GM10266 (cell line): ENCODE results near the gene NRCAM.

Source experiments
- DNase-seq: peaks from one replicate; pipeline ENCODE4 v3.0.0; 2012; ENCODE audit errors: extremely low spot score
- TF ChIP-seq, protein P1 (sequence below): IDR thresholded peaks from 2 replicates; pipeline ENCODE4 v1.5.1; 2012; ENCODE audit warnings: mild to moderate bottlenecking, low read depth; ENCODE audit not compliant: control insufficient read depth, insufficient read depth; ENCODE audit errors: missing control alignments

NRCAM gene

GRCh38 chr7:108488768-108489538 is 32.7 kb upstream of the NRCAM start:
- DNase-seq = no peak

DNA sequence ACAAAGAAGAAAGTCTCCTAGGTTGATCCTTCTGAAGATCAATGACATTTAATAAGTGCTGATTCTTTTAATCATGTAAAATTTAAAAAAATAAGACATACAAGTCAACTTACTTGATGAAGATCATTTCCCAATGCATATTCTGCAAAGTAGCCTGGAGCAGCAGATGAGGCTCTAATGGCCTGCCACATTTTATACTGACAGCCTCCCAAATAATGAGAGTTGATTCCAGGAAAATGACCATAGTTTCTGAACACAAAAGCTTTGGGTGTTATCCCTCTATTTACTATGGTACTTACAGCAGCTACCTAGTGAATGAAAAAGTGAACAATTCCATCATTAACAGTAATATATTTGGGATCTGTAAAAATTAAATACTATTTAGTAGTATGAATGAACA is 31.4 kb upstream of the NRCAM start:
- no peak for DNase-seq
- TF ChIP-seq, protein P1, sequence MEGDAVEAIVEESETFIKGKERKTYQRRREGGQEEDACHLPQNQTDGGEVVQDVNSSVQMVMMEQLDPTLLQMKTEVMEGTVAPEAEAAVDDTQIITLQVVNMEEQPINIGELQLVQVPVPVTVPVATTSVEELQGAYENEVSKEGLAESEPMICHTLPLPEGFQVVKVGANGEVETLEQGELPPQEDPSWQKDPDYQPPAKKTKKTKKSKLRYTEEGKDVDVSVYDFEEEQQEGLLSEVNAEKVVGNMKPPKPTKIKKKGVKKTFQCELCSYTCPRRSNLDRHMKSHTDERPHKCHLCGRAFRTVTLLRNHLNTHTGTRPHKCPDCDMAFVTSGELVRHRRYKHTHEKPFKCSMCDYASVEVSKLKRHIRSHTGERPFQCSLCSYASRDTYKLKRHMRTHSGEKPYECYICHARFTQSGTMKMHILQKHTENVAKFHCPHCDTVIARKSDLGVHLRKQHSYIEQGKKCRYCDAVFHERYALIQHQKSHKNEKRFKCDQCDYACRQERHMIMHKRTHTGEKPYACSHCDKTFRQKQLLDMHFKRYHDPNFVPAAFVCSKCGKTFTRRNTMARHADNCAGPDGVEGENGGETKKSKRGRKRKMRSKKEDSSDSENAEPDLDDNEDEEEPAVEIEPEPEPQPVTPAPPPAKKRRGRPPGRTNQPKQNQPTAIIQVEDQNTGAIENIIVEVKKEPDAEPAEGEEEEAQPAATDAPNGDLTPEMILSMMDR = no peak

More at GRCh38 chr7:108488768-108489538, 32.7 kb upstream of the NRCAM start:
- TF ChIP-seq, protein P1 = no peak

DNA sequence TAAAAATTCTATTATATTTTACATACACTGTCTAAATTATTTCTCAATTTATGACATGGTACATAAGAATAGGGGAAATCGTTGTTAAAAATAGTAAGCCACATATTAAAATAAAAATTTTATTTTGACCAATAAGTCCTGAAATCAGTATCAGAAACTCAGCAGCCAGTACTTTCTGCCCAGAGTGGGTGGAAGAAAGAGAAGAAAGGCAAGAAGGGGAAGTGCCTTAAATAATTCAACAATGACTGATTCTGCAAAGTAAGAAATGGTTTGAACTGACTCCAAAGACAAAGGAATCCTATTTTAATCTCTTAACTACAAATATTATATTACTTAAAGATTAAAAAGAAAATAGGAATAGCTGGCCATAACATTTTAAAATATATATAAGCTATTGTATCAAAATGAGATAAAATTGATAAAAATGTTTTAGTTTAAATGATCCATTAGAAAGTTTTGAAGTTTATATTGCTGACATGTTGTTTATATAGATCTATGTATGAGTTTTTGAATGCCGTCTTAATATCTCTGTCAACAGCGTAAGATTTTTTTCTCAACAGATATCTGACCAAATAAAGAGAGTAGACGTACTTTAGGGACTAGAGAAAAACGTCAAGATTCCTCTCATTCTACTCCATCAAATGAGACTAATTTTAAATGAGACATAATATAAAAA is 30.2 kb upstream of the NRCAM start:
- no peak for DNase-seq
- TF ChIP-seq, protein P1 = no peak

- TF ChIP-seq, protein P1 = no peak
- DNase-seq = no peak
These were observed 27.9 kb upstream of the NRCAM start for GRCh38 chr7:108484137-108484536.

DNA sequence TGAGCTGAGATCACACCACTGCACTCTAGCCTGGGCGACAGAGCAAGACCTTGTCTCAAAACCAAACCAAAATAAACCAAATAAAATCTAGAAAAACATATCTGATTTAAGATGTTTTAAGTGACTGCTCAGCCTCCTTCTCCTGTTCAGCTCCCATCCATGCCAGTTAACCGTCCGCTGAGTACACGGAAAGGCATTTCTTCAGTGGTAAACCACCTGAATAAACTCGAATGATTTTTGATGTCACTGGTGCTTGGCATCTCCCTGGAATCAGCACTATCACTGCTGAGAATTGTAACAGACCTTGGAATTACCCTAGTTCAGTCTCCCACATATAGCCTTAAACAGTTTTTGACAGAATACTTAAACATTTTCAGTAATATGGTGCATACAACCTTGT is 24.1 kb upstream of the NRCAM start:
- DNase-seq = no peak
- TF ChIP-seq, protein P1 = no peak

GRCh38 chr7:108479751-108480150 is 23.5 kb upstream of the NRCAM start:
- DNase-seq = no peak
- TF ChIP-seq, protein P1 = no peak

DNA sequence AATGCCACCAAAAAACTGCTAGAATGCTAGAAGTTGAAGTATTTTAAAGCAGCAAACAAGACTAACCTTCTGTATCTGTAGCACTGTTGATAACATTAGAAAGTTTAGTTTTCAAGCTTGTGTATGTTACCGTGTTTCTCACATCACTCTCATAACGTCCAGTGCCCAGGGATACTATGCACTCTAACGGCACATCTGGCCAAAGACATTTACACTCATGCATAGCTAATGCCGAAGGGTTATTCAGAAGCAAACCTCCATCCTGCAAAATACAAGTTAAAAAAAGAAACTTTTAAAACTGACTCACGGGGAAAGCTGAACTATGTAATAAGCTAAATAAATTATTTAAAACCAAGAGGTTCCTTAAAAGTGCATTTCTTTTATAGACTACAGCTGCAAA is 22.9 kb upstream of the NRCAM start:
- TF ChIP-seq, protein P1 = no peak
- no peak for DNase-seq
